GM23338 (cell line): ENCODE data around the gene ACVRL1. TPM values are rescaled to one million over a fixed set of nuclear protein-coding genes. Genes with fewer than 3 reads are reported as not detected.
A peak's percentile ranks its signal among the peaks of the same experiment; 100 is the strongest.

Source experiments
- ATAC-seq: fragments of 200-7000 bp; cut with Tn5 transposase; 3 replicates; pipeline ENCODE4 v1.9.1; 2020
- DNase-seq: peaks from one replicate; pipeline ENCODE4 v3.0.0-alpha.2; 2015; ENCODE audit warnings: low spot score
- H2AFZ ChIP-seq: fragments of 200-600 bp; sonication (generic); 2 replicates; pipeline ENCODE4 v1.8.0; 2016; ENCODE audit warnings: antibody characterized with exemption, mild to moderate bottlenecking, moderate library complexity
- H3F3A ChIP-seq: fragments of 200-600 bp; sonication (generic); replicated peaks from 2 replicates; pipeline ENCODE4 v1.8.0; 2017; ENCODE audit warnings: antibody characterized with exemption, mixed run types, low read depth
- H3K27ac ChIP-seq: fragments of 200-600 bp; sonication (generic); 2 replicates; pipeline ENCODE4 v1.6.1; 2016; ENCODE audit warnings: low read depth
- H3K27me3 ChIP-seq: fragments of 200-600 bp; sonication (generic); 2 replicates; pipeline ENCODE4 v1.8.0; 2016; ENCODE audit warnings: mild to moderate bottlenecking, mixed run types, moderate library complexity; ENCODE audit not compliant: insufficient read depth
- H3K36me3 ChIP-seq: fragments of 200-600 bp; sonication (generic); 2 replicates; pipeline ENCODE4 v1.8.0; 2016; ENCODE audit warnings: mild to moderate bottlenecking; ENCODE audit not compliant: insufficient read depth
- H3K4me1 ChIP-seq: fragments of 200-600 bp; sonication (generic); 2 replicates; pipeline ENCODE4 v1.8.0; 2016; ENCODE audit warnings: mild to moderate bottlenecking, moderate library complexity; ENCODE audit not compliant: insufficient read depth
- H3K4me2 ChIP-seq: fragments of 200-600 bp; sonication (generic); 2 replicates; pipeline ENCODE4 v1.7.1; 2017; ENCODE audit warnings: mixed run types
- H3K4me3 ChIP-seq: fragments of 200-600 bp; sonication (generic); 2 replicates; pipeline ENCODE4 v1.6.1; 2016; ENCODE audit warnings: mixed run types
- H3K79me2 ChIP-seq: fragments of 200-600 bp; sonication (generic); replicated peaks from 2 replicates; pipeline ENCODE4 v1.8.0; 2017; ENCODE audit warnings: mild to moderate bottlenecking; ENCODE audit not compliant: insufficient read depth
- H3K9me2 ChIP-seq: fragments of 200-600 bp; sonication (generic); 2 replicates; pipeline ENCODE4 v1.8.0; 2017; ENCODE audit not compliant: insufficient read depth
- H4K20me1 ChIP-seq: fragments of 200-600 bp; sonication (generic); replicated peaks from 2 replicates; pipeline ENCODE4 v1.8.0; 2017; ENCODE audit warnings: mild to moderate bottlenecking; ENCODE audit not compliant: insufficient read depth
- H3K27ac Mint-ChIP-seq: 2 replicates; pipeline ENCODE4 v1.8.0; 2020; ENCODE audit warnings: inconsistent platforms, mild to moderate bottlenecking, moderate library complexity, mixed read lengths
- H3K27me3 Mint-ChIP-seq: 3 replicates; pipeline ENCODE4 v1.8.0; 2022; ENCODE audit warnings: low read depth, mild to moderate bottlenecking, moderate library complexity, mixed read lengths, inconsistent platforms; ENCODE audit not compliant: insufficient read depth, poor library complexity
- H3K36me3 Mint-ChIP-seq: 3 replicates; pipeline ENCODE4 v1.8.0; 2021; ENCODE audit warnings: low read depth, mild to moderate bottlenecking, inconsistent platforms, moderate library complexity, mixed read lengths
- H3K4me1 Mint-ChIP-seq: 3 replicates; pipeline ENCODE4 v1.8.0; 2020; ENCODE audit warnings: mild to moderate bottlenecking, inconsistent platforms, mixed read lengths
- H3K4me3 Mint-ChIP-seq: 3 replicates; pipeline ENCODE4 v1.8.0; 2021; ENCODE audit warnings: moderate library complexity, mild to moderate bottlenecking, inconsistent platforms, mixed read lengths
- H3K9me3 Mint-ChIP-seq: 3 replicates; pipeline ENCODE4 v1.8.0; 2020; ENCODE audit warnings: moderate library complexity, mild to moderate bottlenecking, inconsistent platforms, mixed read lengths
- CTCF ChIP-seq, 2 experiments: fragments of 200-600 bp in 1 of 2; sonication (generic) in 1 of 2; conservative IDR thresholded peaks; 2 replicates each; pipeline versions ENCODE4 v1.5.1 to v1.6.1; 2016 to 2017; ENCODE audit warnings: antibody characterized with exemption in 2 of 2, low read depth in 2 of 2, mild to moderate bottlenecking in 2 of 2, moderate library complexity in 1 of 2
- JUNB ChIP-seq: IDR thresholded peaks from one replicate; pipeline ENCODE4 v1.6.1; 2016; ENCODE audit warnings: antibody characterized with exemption; ENCODE audit not compliant: unreplicated experiment
- POLR2AphosphoS5 ChIP-seq: IDR thresholded peaks from 2 replicates; pipeline ENCODE4 v1.6.1; 2016; ENCODE audit warnings: antibody characterized with exemption, low read depth
- STAT1 ChIP-seq: IDR thresholded peaks from one replicate; pipeline ENCODE4 v1.6.1; 2016; ENCODE audit warnings: antibody characterized with exemption; ENCODE audit not compliant: unreplicated experiment
- ZNF114 ChIP-seq: fragments of 250-450 bp; sonication (Bioruptor Pico); IDR thresholded peaks from 2 replicates; pipeline ENCODE4 v1.5.0; 2020; ENCODE audit warnings: mild to moderate bottlenecking, moderate library complexity
- ZNF462 ChIP-seq: fragments of 250-450 bp; sonication (Bioruptor Pico); IDR thresholded peaks from 2 replicates; pipeline ENCODE4 v1.5.0; 2020; ENCODE audit warnings: mild to moderate bottlenecking, moderate library complexity
- polyA plus RNA-seq: library from polyadenylated mRNA; unstranded; fragments of >200 nt; fragmentation: Nextera tagmentation; extraction: Ambion mirVana; gene quantifications from 2 replicates; pipeline ENCODE4 v1.2.1, GENCODE V29; 2016
- total RNA-seq: library from RNA; depleted of rRNA; stranded (reverse); fragments of >200 nt; shearing (Covaris generic); gene quantifications from 2 replicates; pipeline ENCODE4 v1.2.3, GENCODE V29; 2014
- TF ChIP-seq, protein P1 (sequence below): IDR thresholded peaks from 2 replicates; pipeline ENCODE4 v1.6.1; 2016; ENCODE audit warnings: antibody characterized with exemption

Gene ACVRL1
- total and polyA plus RNA-seq, 2 experiments from 2014 or later = 0.28 TPM; not detected in 1

- no peak for TF ChIP-seq ZNF462 (CRISPR knock-in tag)
- TF ChIP-seq, protein P1, sequence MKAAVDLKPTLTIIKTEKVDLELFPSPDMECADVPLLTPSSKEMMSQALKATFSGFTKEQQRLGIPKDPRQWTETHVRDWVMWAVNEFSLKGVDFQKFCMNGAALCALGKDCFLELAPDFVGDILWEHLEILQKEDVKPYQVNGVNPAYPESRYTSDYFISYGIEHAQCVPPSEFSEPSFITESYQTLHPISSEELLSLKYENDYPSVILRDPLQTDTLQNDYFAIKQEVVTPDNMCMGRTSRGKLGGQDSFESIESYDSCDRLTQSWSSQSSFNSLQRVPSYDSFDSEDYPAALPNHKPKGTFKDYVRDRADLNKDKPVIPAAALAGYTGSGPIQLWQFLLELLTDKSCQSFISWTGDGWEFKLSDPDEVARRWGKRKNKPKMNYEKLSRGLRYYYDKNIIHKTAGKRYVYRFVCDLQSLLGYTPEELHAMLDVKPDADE = no peak
- no peak for TF ChIP-seq STAT1
- no peak for TF ChIP-seq JUNB
- TF ChIP-seq POLR2AphosphoS5 = no peak
- no peak for TF ChIP-seq CTCF (conservative IDR thresholded peaks at IDR 0.05; ENCODE audit: low read depth in 2 of 2)
Measured at GRCh38 chr12:51869496-51869865, 37.8 kb upstream of the ACVRL1 start (continued).

DNA sequence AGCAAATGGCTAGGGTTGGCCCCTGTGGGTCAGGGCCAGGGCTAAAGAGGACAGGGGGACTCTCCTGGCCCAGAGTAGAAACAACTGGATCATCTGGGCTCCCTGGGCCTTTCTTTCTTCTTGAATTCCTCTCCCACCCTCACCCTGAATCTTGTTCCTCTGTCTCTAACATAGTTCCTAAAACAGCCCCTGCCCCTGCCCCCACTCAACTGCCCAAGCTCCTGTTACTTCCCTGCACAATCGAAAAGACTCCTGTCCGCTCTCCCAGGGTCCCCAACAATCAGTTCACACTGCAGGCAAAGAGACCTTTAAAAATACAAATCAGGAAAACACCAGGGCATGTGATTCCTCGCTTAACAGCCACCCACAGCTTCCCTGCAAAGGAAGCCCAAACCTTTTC, 37.4 kb upstream of the ACVRL1 start:
- no peaks in the 10 kb centered on the region for H3K36me3 Mint-ChIP-seq
- Histone ChIP-seq H3K9me2 (no peaks in the 10 kb centered on the region), H3K79me2 (no peaks in the 10 kb centered on the region), H3K4me3 (peak overlapping the region; percentile 92), H2AFZ (peak overlapping the region; percentile 94), H3K27me3 (peaks cover 48% of the 10 kb centered on the region), H3K4me1 (peaks cover 52% of the 10 kb centered on the region), H3K27ac (no peak overlapping the region), H3K36me3 (no peaks in the 10 kb centered on the region), H4K20me1 (no peaks in the 10 kb centered on the region), H3F3A (peaks cover 23% of the 10 kb centered on the region; the same call in 1 of the 2 replicates), H3K4me2 (peak overlapping the region; percentile 96)
- peaks cover 61% of the 10 kb centered on the region for H3K4me1 Mint-ChIP-seq
- ATAC-seq = no peak; the same call in 1 of the 3 replicates
- DNase-seq = no peak
- H3K27me3 Mint-ChIP-seq = peaks cover 33% of the 10 kb centered on the region
- no peaks in the 10 kb centered on the region for H3K9me3 Mint-ChIP-seq
- TF ChIP-seq CTCF (conservative IDR thresholded peaks at IDR 0.05; ENCODE audit: low read depth in 2 of 2) = no peak
- no peak for TF ChIP-seq ZNF114 (CRISPR knock-in tag)
- peak overlapping the region; percentile 65 for H3K4me3 Mint-ChIP-seq
- no peak overlapping the region for H3K27ac Mint-ChIP-seq
